ENCODE measurements around the gene PSMB5. TPM values are rescaled to one million over a fixed set of nuclear protein-coding genes. Genes with fewer than 3 reads are reported as not detected.

The PSMB5 gene
- total RNA-seq, 4 donors from 2014 or later, result 75.7 to 215 (median 113) TPM

DNA sequence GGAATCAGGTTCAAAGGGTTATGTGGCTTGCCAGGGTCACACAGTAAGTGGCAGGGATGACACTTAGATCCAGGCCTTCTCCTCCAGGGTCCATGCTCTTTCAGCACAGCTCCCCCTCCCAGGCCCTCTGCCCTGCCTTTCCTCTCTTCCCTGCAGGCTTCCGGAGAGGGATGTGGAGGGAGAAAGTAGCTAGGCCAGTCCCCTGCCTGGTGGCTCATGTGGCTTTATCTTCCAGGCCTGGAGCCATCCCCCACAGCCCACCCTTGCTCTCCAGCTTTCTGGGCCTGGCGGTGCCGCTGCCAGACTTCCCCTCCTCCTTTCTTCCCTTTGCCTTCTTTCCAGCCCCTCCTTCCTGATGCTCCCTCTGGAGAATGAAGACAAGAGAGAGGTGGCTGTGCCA is 9.1 kb upstream of the PSMB5 start:
- TF ChIP-seq, protein P1, sequence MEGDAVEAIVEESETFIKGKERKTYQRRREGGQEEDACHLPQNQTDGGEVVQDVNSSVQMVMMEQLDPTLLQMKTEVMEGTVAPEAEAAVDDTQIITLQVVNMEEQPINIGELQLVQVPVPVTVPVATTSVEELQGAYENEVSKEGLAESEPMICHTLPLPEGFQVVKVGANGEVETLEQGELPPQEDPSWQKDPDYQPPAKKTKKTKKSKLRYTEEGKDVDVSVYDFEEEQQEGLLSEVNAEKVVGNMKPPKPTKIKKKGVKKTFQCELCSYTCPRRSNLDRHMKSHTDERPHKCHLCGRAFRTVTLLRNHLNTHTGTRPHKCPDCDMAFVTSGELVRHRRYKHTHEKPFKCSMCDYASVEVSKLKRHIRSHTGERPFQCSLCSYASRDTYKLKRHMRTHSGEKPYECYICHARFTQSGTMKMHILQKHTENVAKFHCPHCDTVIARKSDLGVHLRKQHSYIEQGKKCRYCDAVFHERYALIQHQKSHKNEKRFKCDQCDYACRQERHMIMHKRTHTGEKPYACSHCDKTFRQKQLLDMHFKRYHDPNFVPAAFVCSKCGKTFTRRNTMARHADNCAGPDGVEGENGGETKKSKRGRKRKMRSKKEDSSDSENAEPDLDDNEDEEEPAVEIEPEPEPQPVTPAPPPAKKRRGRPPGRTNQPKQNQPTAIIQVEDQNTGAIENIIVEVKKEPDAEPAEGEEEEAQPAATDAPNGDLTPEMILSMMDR (IDR thresholded peaks at IDR 0.05), result no peak
- no peak for TF ChIP-seq POLR2A (IDR thresholded peaks at IDR 0.05)
- Histone ChIP-seq H3K4me1 (no peaks in the 10 kb centered on the region), H3K9me3 (no peaks in the 10 kb centered on the region), H3K36me3 (no peaks in the 10 kb centered on the region), H3K4me3 (replicated peaks in 1 of 3) (no peak overlapping the region), H3K27me3 (no peaks in the 10 kb centered on the region), H3K27ac (no peak overlapping the region)
- intact Hi-C loops (cut with DNase I), result no loop called here
- WGBS, 2 donors, result 61 to 86% methylated on average over 3 of the region's 3 CpGs
- DNase-seq, result no peak

- Histone ChIP-seq H3K4me3 (replicated peaks in 1 of 3) (no peak overlapping the region), H3K9me3 (no peaks in the 10 kb centered on the region), H3K27ac (no peak overlapping the region), H3K4me1 (no peaks in the 10 kb centered on the region), H3K36me3 (no peaks in the 10 kb centered on the region), H3K27me3 (no peaks in the 10 kb centered on the region)
- no peak for DNase-seq
- 79 to 90% methylated on average over 6 of the region's 6 CpGs for WGBS, 2 donors
- intact Hi-C loops (cut with DNase I), result no loop called here
- TF ChIP-seq POLR2A (IDR thresholded peaks at IDR 0.05), result no peak
- TF ChIP-seq, protein P1 (IDR thresholded peaks at IDR 0.05), result no peak
Observed at GRCh38 chr14:23043145-23043544, 8.4 kb upstream of the PSMB5 start.

GRCh38 chr14:23042162-23042965 is 7.7 kb upstream of the PSMB5 start, which contains the start of gene PSMB11:
TSS of gene PSMB11 (plus strand) at chr14:23042212. CDS start at chr14:23042226, 14 bp downstream.
- Histone ChIP-seq H3K4me1 (no peaks in the 10 kb centered on the region), H3K36me3 (no peaks in the 10 kb centered on the region), H3K27me3 (no peaks in the 10 kb centered on the region), H3K9me3 (no peaks in the 10 kb centered on the region), H3K4me3 (replicated peaks in 1 of 3) (no peak within 1 kb of the TSS), H3K27ac (no peak within 1 kb of the TSS)
- DNase-seq, result no peak
- intact Hi-C loops (cut with DNase I), result no loop called here
- no peak for TF ChIP-seq POLR2A (IDR thresholded peaks at IDR 0.05)
- TF ChIP-seq, protein P1 (IDR thresholded peaks at IDR 0.05), result no peak
- WGBS, 2 donors, result 96% methylated on average over 17 to 31 of the region's 36 CpGs

DNA sequence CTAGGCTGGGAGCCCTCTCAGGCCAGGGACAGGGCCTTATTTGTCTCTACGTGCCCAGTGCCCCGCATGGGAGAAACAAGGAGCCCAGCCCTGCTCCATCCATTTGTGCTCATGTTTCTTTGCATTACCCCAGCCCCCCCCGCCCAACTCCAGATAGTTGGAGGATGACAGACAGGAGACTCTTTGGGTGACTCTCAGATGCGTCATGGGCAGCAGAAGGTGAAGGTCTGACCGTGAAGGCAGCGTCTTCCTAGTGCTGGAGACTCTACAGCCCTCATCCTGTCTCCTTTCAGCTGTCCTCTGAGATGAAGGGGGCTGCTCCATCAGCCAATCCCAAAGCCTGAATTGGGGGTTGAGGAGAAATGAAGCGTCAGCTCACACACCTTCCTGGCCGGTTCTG is 7.0 kb upstream of the PSMB5 start:
- H3K4me1 ChIP-seq, result no peaks in the 10 kb centered on the region
- no peaks in the 10 kb centered on the region for H3K27me3 ChIP-seq
- WGBS, 2 donors, result 90% methylated on average over 8 of the region's 8 CpGs
- H3K27ac ChIP-seq, result no peak overlapping the region
- H3K9me3 ChIP-seq, result no peaks in the 10 kb centered on the region
- TF ChIP-seq POLR2A (IDR thresholded peaks at IDR 0.05), result no peak
- TF ChIP-seq, protein P1 (IDR thresholded peaks at IDR 0.05), result no peak
- DNase-seq, result no peak
- no peaks in the 10 kb centered on the region for H3K36me3 ChIP-seq
- intact Hi-C loops (cut with DNase I), result no loop called here
- H3K4me3 ChIP-seq (replicated peaks in 1 of 3), result no peak overlapping the region

- Histone ChIP-seq H3K9me3 (no peaks in the 10 kb centered on the region), H3K27ac (no peak overlapping the region), H3K36me3 (no peaks in the 10 kb centered on the region), H3K4me3 (replicated peaks in 1 of 3) (no peak overlapping the region), H3K27me3 (no peaks in the 10 kb centered on the region), H3K4me1 (no peaks in the 10 kb centered on the region)
- WGBS, 2 donors, result 86 to 91% methylated on average over 4 of the region's 4 CpGs
- DNase-seq, result no peak
- intact Hi-C loops (cut with DNase I), result no loop called here
- TF ChIP-seq, protein P1 (IDR thresholded peaks at IDR 0.05), result no peak
- no peak for TF ChIP-seq POLR2A (IDR thresholded peaks at IDR 0.05)
Observed at GRCh38 chr14:23040100-23040499, 5.4 kb upstream of the PSMB5 start.
